HCT116 (cell line): ENCODE measurements around the gene DNAL4.

Experiments used
- EZH2 ChIP-seq: fragments of 200-600 bp; sonication (generic); IDR thresholded peaks from 2 replicates; pipeline ENCODE4 v1.6.1; 2017; ENCODE audit warnings: antibody characterized with exemption, mixed run types
- RAD21 ChIP-seq: IDR thresholded peaks from 2 replicates; pipeline ENCODE4 v1.6.1; 2012; ENCODE audit warnings: low read depth, mild to moderate bottlenecking

DNA sequence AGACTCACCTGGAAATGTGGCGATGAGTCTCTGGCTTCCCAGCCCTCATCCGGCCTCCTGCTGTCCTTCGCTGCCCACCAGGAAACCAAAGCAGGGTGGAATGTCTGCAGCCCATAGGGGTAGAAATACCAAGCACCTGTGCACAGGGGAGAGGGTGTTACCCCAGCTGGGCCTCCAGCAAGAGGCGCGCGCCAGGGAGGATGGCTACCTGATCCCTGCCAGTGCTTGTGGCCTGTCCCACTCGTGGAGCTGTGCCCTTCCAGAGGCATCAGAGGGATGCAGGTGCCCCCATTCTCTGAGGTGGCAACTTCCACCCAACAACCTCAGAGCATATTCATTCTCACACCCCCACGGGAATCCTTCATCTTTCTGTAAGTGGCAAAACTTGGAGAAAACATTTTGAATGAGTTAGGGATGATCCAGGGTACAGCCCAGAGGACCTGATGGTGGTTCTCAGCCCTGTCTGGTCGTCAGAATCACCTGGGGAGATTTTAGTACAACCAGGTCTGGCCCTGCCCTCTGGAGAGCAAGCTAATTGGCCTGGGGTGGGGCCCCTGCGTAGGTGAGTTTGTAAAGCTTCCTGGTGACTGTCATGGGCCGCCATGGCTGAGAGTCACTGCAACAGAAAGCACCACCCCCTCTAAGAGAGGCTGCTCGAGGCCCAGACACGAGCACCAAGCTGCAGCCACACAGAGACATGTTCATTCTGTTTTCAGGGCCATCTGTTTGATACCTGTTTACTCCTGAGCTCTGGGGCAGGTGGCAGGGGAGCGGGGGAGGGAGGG lies 48.1 kb downstream of the DNAL4 start:
- no peak for TF ChIP-seq EZH2
- TF ChIP-seq RAD21: no peak
